Adipocyte (in vitro differentiated cells): ENCODE results near the gene ADSS2.

Experiments used
- DNase-seq: peaks from one replicate; pipeline ENCODE4 v3.0.0-alpha.2; 2015; ENCODE audit warnings: low read depth
- H3K27me3 ChIP-seq: replicated peaks from 2 replicates; pipeline ENCODE4 v1.7.0; 2013; ENCODE audit warnings: mild to moderate bottlenecking, low read length, moderate library complexity; ENCODE audit not compliant: control insufficient read depth, insufficient read depth
- H3K36me3 ChIP-seq: 2 replicates; pipeline ENCODE4 v1.7.0; 2013; ENCODE audit warnings: low read length, mild to moderate bottlenecking, moderate library complexity; ENCODE audit not compliant: control insufficient read depth, insufficient read depth, severe bottlenecking
- H3K4me1 ChIP-seq: 2 replicates; pipeline ENCODE4 v1.7.0; 2013; ENCODE audit warnings: mild to moderate bottlenecking, low read length, moderate library complexity; ENCODE audit not compliant: control insufficient read depth, insufficient read depth
- H3K4me3 ChIP-seq: 2 replicates; pipeline ENCODE4 v1.7.0; 2013; ENCODE audit warnings: mild to moderate bottlenecking, low read length, moderate library complexity
- H3K9ac ChIP-seq: 2 replicates; pipeline ENCODE4 v1.7.0; 2013; ENCODE audit warnings: mild to moderate bottlenecking, low read length, moderate library complexity
- H3K9me3 ChIP-seq: 2 replicates; pipeline ENCODE4 v1.7.0; 2013; ENCODE audit warnings: mild to moderate bottlenecking, low read length, moderate library complexity; ENCODE audit not compliant: control insufficient read depth

ADSS2 gene

GRCh38 chr1:244394826-244395765 is 56.6 kb downstream of the ADSS2 start:
- Histone ChIP-seq H3K4me1 (no peaks in the 10 kb centered on the region), H3K36me3 (no peaks in the 10 kb centered on the region), H3K9me3 (no peaks in the 10 kb centered on the region), H3K27me3 (no peaks in the 10 kb centered on the region), H3K4me3 (no peak overlapping the region), H3K9ac (no peak overlapping the region)
- DNase-seq: no peak

- no peaks in the 10 kb centered on the region for H3K4me1 ChIP-seq
- no peak overlapping the region for H3K4me3 ChIP-seq
- H3K9me3 ChIP-seq: no peaks in the 10 kb centered on the region
- H3K27me3 ChIP-seq: no peaks in the 10 kb centered on the region
- no peak overlapping the region for H3K9ac ChIP-seq
- no peaks in the 10 kb centered on the region for H3K36me3 ChIP-seq
- no peak for DNase-seq
Measured at GRCh38 chr1:244394346-244394745, 57.4 kb downstream of the ADSS2 start.

- no peak for DNase-seq
- Histone ChIP-seq H3K36me3 (no peaks in the 10 kb centered on the region), H3K9ac (no peak overlapping the region), H3K9me3 (no peaks in the 10 kb centered on the region), H3K27me3 (no peaks in the 10 kb centered on the region), H3K4me3 (no peak overlapping the region), H3K4me1 (no peaks in the 10 kb centered on the region)
Measured at GRCh38 chr1:244393604-244394176, 58.0 kb downstream of the ADSS2 start.

- no peak overlapping the region for H3K9ac ChIP-seq
- no peak overlapping the region for H3K4me3 ChIP-seq
- H3K36me3 ChIP-seq: no peaks in the 10 kb centered on the region
- no peaks in the 10 kb centered on the region for H3K4me1 ChIP-seq
- no peaks in the 10 kb centered on the region for H3K27me3 ChIP-seq
- DNase-seq: no peak
- H3K9me3 ChIP-seq: no peaks in the 10 kb centered on the region
Measured at GRCh38 chr1:244391761-244392160, 59.9 kb downstream of the ADSS2 start.

GRCh38 chr1:244388961-244389360 is 62.7 kb downstream of the ADSS2 start:
- peak; percentile 28 for DNase-seq
- Histone ChIP-seq H3K36me3 (no peaks in the 10 kb centered on the region), H3K27me3 (no peaks in the 10 kb centered on the region), H3K4me3 (peak overlapping the region; percentile 20), H3K9ac (peak overlapping the region; percentile 60), H3K4me1 (no peaks in the 10 kb centered on the region), H3K9me3 (no peaks in the 10 kb centered on the region)

- Histone ChIP-seq H3K4me1 (peaks cover 12% of the 10 kb centered on the region), H3K9ac (no peak overlapping the region), H3K36me3 (no peaks in the 10 kb centered on the region), H3K4me3 (no peak overlapping the region), H3K27me3 (no peaks in the 10 kb centered on the region), H3K9me3 (no peaks in the 10 kb centered on the region)
- DNase-seq: no peak
Measured at GRCh38 chr1:244387415-244387814, 64.3 kb downstream of the ADSS2 start.

GRCh38 chr1:244386595-244386994 is 65.1 kb downstream of the ADSS2 start:
- H3K9ac ChIP-seq: no peak overlapping the region
- H3K36me3 ChIP-seq: no peaks in the 10 kb centered on the region
- H3K27me3 ChIP-seq: no peaks in the 10 kb centered on the region
- H3K4me1 ChIP-seq: peaks cover 20% of the 10 kb centered on the region
- DNase-seq: no peak
- H3K9me3 ChIP-seq: no peaks in the 10 kb centered on the region
- H3K4me3 ChIP-seq: no peak overlapping the region

- no peak overlapping the region for H3K9ac ChIP-seq
- no peaks in the 10 kb centered on the region for H3K36me3 ChIP-seq
- DNase-seq: no peak
- no peaks in the 10 kb centered on the region for H3K27me3 ChIP-seq
- H3K9me3 ChIP-seq: no peaks in the 10 kb centered on the region
- peaks cover 22% of the 10 kb centered on the region for H3K4me1 ChIP-seq
- no peak overlapping the region for H3K4me3 ChIP-seq
Measured at GRCh38 chr1:244384066-244384465, 67.6 kb downstream of the ADSS2 start.

- Histone ChIP-seq H3K4me1 (peaks cover 22% of the 10 kb centered on the region), H3K4me3 (no peak overlapping the region), H3K9ac (no peak overlapping the region), H3K9me3 (no peaks in the 10 kb centered on the region), H3K36me3 (no peaks in the 10 kb centered on the region), H3K27me3 (no peaks in the 10 kb centered on the region)
- no peak for DNase-seq
Measured at GRCh38 chr1:244383278-244383884, 68.3 kb downstream of the ADSS2 start.

- Histone ChIP-seq H3K27me3 (no peaks in the 10 kb centered on the region), H3K4me3 (peak overlapping the region; percentile 61), H3K36me3 (no peaks in the 10 kb centered on the region), H3K9ac (peak overlapping the region; percentile 77), H3K9me3 (no peaks in the 10 kb centered on the region), H3K4me1 (peaks cover 22% of the 10 kb centered on the region)
- peak; percentile 77 for DNase-seq
Measured at GRCh38 chr1:244381878-244382565, 69.7 kb downstream of the ADSS2 start.

GRCh38 chr1:244376126-244376525 is 75.6 kb downstream of the ADSS2 start:
- Histone ChIP-seq H3K36me3 (no peaks in the 10 kb centered on the region), H3K4me1 (no peaks in the 10 kb centered on the region), H3K27me3 (no peaks in the 10 kb centered on the region), H3K4me3 (no peak overlapping the region), H3K9me3 (no peaks in the 10 kb centered on the region), H3K9ac (no peak overlapping the region)
- DNase-seq: no peak
